K562 (cell line): ENCODE measurements around the gene TTC33. TPM values are rescaled to one million over a fixed set of nuclear protein-coding genes. Genes with fewer than 3 reads are reported as not detected.

Experiments used
- ATAC-seq: fragments of 200-7000 bp; cut with Tn5 transposase; 3 replicates; pipeline ENCODE4 v1.9.1; 2020; ENCODE audit warnings: moderate library complexity
- BruUV-seq: library from RNA; stranded (reverse); fragments of 400-500 nt; replicated peaks from 2 replicates; lab custom pipeline; 2021; lab: Mats Ljungman, UMichigan
- CTCF ChIA-PET: fragments of 300-600 bp; formaldehyde crosslinking; extraction: SDS; loops from one replicate; lab custom pipeline; 2021; ENCODE audit warnings: low intra/inter-chr PET ratio; lab: Yijun Ruan, JAX
- POLR2A ChIA-PET: fragments of 300-600, 350-650 bp; sonication (Branson Sonifier 250); formaldehyde crosslinking; extraction: SDS; loops from one replicate; lab custom pipeline; 2021; ENCODE audit warnings: antibody characterized with exemption, inconsistent platforms; lab: Yijun Ruan, JAX
- DNase-seq, 4 experiments: peaks; one replicate each; pipeline versions ENCODE4 v3.0.0 to v3.0.0-alpha.2; 2011 to 2018; ENCODE audit warnings: low spot score in 3 of 4, mixed read lengths in 3 of 4; ENCODE audit errors: extremely low read depth in 1 of 4
- FAIRE-seq: peaks from 2 replicates; lab custom pipeline; 2011; peaks lifted over from hg19 to GRCh38; lab: Jason Lieb, UNC
- H2AFZ ChIP-seq: 2 replicates; pipeline ENCODE4 v1.6.0; 2011; ENCODE audit warnings: low read depth, low read length, control low read depth, inconsistent platforms
- H3K27ac ChIP-seq: fragments of 200-600 bp; 3 replicates; pipeline ENCODE4 v1.8.0; 2011; ENCODE audit warnings: low read depth, mild to moderate bottlenecking, control low read depth, inconsistent platforms, low read length, moderate library complexity, mixed read lengths; ENCODE audit errors: extremely low read depth
- H3K27me3 ChIP-seq, 2 experiments: fragments of 300-600 bp in 1 of 2; 2 replicates in 1 of 2; 3 replicates in 1 of 2; pipeline versions ENCODE4 v1.6.0 to v1.8.0; 2011; ENCODE audit warnings: inconsistent platforms in 2 of 2, low read length in 2 of 2, mild to moderate bottlenecking in 1 of 2, mixed read lengths in 1 of 2, moderate library complexity in 1 of 2; ENCODE audit not compliant: control insufficient read depth in 2 of 2, insufficient read depth in 2 of 2
- H3K36me3 ChIP-seq: fragments of 300-600 bp; 3 replicates; pipeline ENCODE4 v1.8.0; 2011; ENCODE audit warnings: mild to moderate bottlenecking, low read length, inconsistent platforms; ENCODE audit not compliant: control insufficient read depth, insufficient read depth
- H3K4me1 ChIP-seq, 2 experiments: fragments of 200-600 bp in 1 of 2; replicated peaks in 1 of 2; 2 replicates in 1 of 2; 3 replicates in 1 of 2; pipeline versions ENCODE4 v1.5.1 to v1.8.0; 2011; ENCODE audit warnings: inconsistent platforms in 2 of 2, low read length in 2 of 2, mild to moderate bottlenecking in 1 of 2, mixed read lengths in 1 of 2, moderate library complexity in 1 of 2; ENCODE audit not compliant: control insufficient read depth in 2 of 2, insufficient read depth in 2 of 2
- H3K4me2 ChIP-seq: 2 replicates; pipeline ENCODE4 v1.6.1; 2011; ENCODE audit warnings: low read length, control low read depth, inconsistent platforms, mixed read lengths; ENCODE audit not compliant: insufficient read depth
- H3K4me3 ChIP-seq: fragments of 200-600 bp; sonication (generic), shearing (Covaris generic); 2 replicates; pipeline ENCODE4 v1.5.1; 2016; ENCODE audit warnings: control low read depth, inconsistent platforms
- H3K79me2 ChIP-seq: fragments of 200-600 bp; 3 replicates; pipeline ENCODE4 v1.8.0; 2011; ENCODE audit warnings: low read length, inconsistent platforms; ENCODE audit not compliant: control insufficient read depth, insufficient read depth
- H3K9ac ChIP-seq, 2 experiments: 2 replicates each; pipeline versions ENCODE4 v1.6.0 to v1.6.1; 2011; ENCODE audit warnings: low read depth in 2 of 2, low read length in 2 of 2, control low read depth in 1 of 2, inconsistent platforms in 1 of 2, mild to moderate bottlenecking in 1 of 2, mixed read lengths in 1 of 2; ENCODE audit not compliant: insufficient read depth in 1 of 2
- H3K9me1 ChIP-seq: one replicate; pipeline ENCODE4 v1.6.0; 2011; ENCODE audit warnings: inconsistent platforms, mild to moderate bottlenecking, low read length, moderate library complexity; ENCODE audit not compliant: control insufficient read depth, insufficient read depth
- H3K9me3 ChIP-seq: replicated peaks from 2 replicates; pipeline ENCODE4 v1.5.1; 2011; ENCODE audit warnings: low read depth, low read length, inconsistent platforms; ENCODE audit not compliant: control insufficient read depth, insufficient read depth
- H4K20me1 ChIP-seq: replicated peaks from 2 replicates; pipeline ENCODE4 v1.6.1; 2011; ENCODE audit warnings: low read length, inconsistent platforms, mixed read lengths; ENCODE audit not compliant: control insufficient read depth, insufficient read depth
- BCOR ChIP-seq: fragments of 450-650 bp; IDR thresholded peaks from 2 replicates; pipeline ENCODE4 v1.6.1; 2016
- CEBPB ChIP-seq: fragments of 450-650 bp; IDR thresholded peaks from 2 replicates; pipeline ENCODE4 v1.6.1; 2016; ENCODE audit warnings: missing genetic modification characterization, missing compliant biosample characterization
- DMBX1 ChIP-seq: fragments of 250-450 bp; sonication (Bioruptor Pico); IDR thresholded peaks from 2 replicates; pipeline ENCODE4 v1.8.0; 2022; ENCODE audit warnings: inconsistent platforms, mild to moderate bottlenecking, moderate library complexity, borderline replicate concordance
- ETV1 ChIP-seq: fragments of 450-650 bp; conservative IDR thresholded peaks from 2 replicates; pipeline ENCODE4 v1.6.1; 2016; ENCODE audit warnings: missing genetic modification characterization, control low read depth, low read depth, missing compliant biosample characterization
- GABPB1 ChIP-seq: sonication (generic); formaldehyde crosslinking; IDR thresholded peaks from 2 replicates; pipeline ENCODE4 v1.8.0; 2022; ENCODE audit warnings: mild to moderate bottlenecking, missing genetic modification reagents
- HSF4 ChIP-seq: fragments of 250-450 bp; sonication (Bioruptor Pico); IDR thresholded peaks from 2 replicates; pipeline ENCODE4 v2.1.2; 2022; ENCODE audit warnings: mild to moderate bottlenecking, moderate library complexity, borderline replicate concordance
- MBD2 ChIP-seq: sonication (generic); IDR thresholded peaks from 2 replicates; pipeline ENCODE4 v1.6.1; 2016; ENCODE audit warnings: low read depth, borderline replicate concordance
- SUPT5H ChIP-seq: fragments of 450-650 bp; IDR thresholded peaks from 2 replicates; pipeline ENCODE4 v1.6.1; 2016
- TARDBP ChIP-seq: fragments of 450-650 bp; IDR thresholded peaks from 2 replicates; pipeline ENCODE4 v1.6.1; 2016
- TCF15 ChIP-seq: fragments of 250-450 bp; sonication (Bioruptor Pico); IDR thresholded peaks from 2 replicates; pipeline ENCODE4 v1.8.0; 2022; ENCODE audit warnings: moderate library complexity, mild to moderate bottlenecking, inconsistent platforms
- ZBTB11 ChIP-seq, 3 experiments: fragments of 200-800 bp in 1 of 3; fragments of 250-450 bp in 1 of 3; fragments of 450-650 bp in 1 of 3; sonication (Bioruptor Pico) in 1 of 3; sonication (Bioruptor generic) in 1 of 3; formaldehyde crosslinking in 1 of 3; IDR thresholded peaks; 2 replicates each; pipeline versions ENCODE4 v1.6.1 to v1.8.0; 2016 to 2022; ENCODE audit warnings: mild to moderate bottlenecking in 2 of 3, missing genetic modification characterization in 2 of 3, missing compliant biosample characterization in 1 of 3, moderate library complexity in 1 of 3
- ZNF165 ChIP-seq: fragments of 250-450 bp; sonication (Bioruptor Pico); IDR thresholded peaks from 2 replicates; pipeline ENCODE4 v1.4.0; 2020; ENCODE audit warnings: borderline replicate concordance
- ZNF253 ChIP-seq: fragments of 250-450 bp; sonication (Bioruptor Pico); conservative IDR thresholded peaks from 2 replicates; pipeline ENCODE4 v1.6.1; 2021; ENCODE audit warnings: mild to moderate bottlenecking
- ZNF354B ChIP-seq: fragments of 250-450 bp; sonication (Bioruptor Pico); IDR thresholded peaks from 2 replicates; pipeline ENCODE4 v1.4.0; 2020
- WGBS: fragments of 100-300 bp; shearing (Covaris generic); methylation state at CpG from one replicate; pipeline ENCODE4 v1.1.6; 2016; ENCODE audit warnings: low coverage, mixed read lengths; ENCODE audit not compliant: insufficient coverage; ENCODE audit errors: missing lambda C conversion rate; 5-methylcytosine and 5-hydroxymethylcytosine counted together
- in situ Hi-C: fragments of 300-500 bp; cut with MboI; formaldehyde crosslinking; loops from 4 replicates; pipeline ENCODE4 v1.15.0; 2018; ENCODE audit warnings: inconsistent platforms, mixed read lengths
- intact Hi-C: fragments of 100-400 bp; cut with micrococcal nuclease; formaldehyde crosslinking; loops from 2 replicates; pipeline ENCODE4 v1.14.2; 2022
- polyA plus RNA-seq, 8 experiments: library from polyadenylated mRNA; depleted of rRNA in 4 of 8; stranded (reverse) in 5 of 8; unstranded in 3 of 8; fragments of >200 nt; fragmentation: Nextera tagmentation in 2 of 8; fragmentation: Illumina TruSeq in 1 of 8; extraction: Ambion mirVana in 2 of 8; extraction: Trizol in 1 of 8; gene quantifications; 2 replicates each; pipeline versions ENCODE4 v1.2.1 to v1.2.3, GENCODE V29; 2011 to 2014; ENCODE audit warnings: inconsistent platforms in 1 of 8, missing spikeins in 1 of 8
- total RNA-seq, 7 experiments: library from RNA; depleted of rRNA in 6 of 7; stranded (reverse); fragments of >200 nt in 6 of 7; fragmentation: Illumina TruSeq in 2 of 7; extraction: Trizol in 2 of 7; gene quantifications; 2 replicates each; pipeline versions ENCODE4 v1.2.1 to v1.2.3, GENCODE V29; 2011 to 2021; ENCODE audit warnings: low replicate concordance in 1 of 7

The TTC33 gene
- total and polyA plus RNA-seq, 9 of the 15 experiments (the other 6 are each of a cell fraction or from before 2014, with no cell fraction given) = 11.5 to 24.9 (median 21.1) TPM

GRCh38 chr5:40491644-40492043 lies 264.1 kb downstream of the TTC33 start:
- H3K4me3 ChIP-seq = no peak overlapping the region
- H4K20me1 ChIP-seq = no peaks in the 10 kb centered on the region
- intact Hi-C loops = no loop called here
- ChIA-PET POLR2A (no interaction called here), CTCF (no interaction called here)
- FAIRE-seq (no peak), DNase-seq (no peak), ATAC-seq (no peak)
- no peaks in the 10 kb centered on the region for H3K9me1 ChIP-seq
- H3K4me2 ChIP-seq = no peak overlapping the region
- BruUV-seq = no TSS peak
- no peak overlapping the region for H2AFZ ChIP-seq
- no peaks in the 10 kb centered on the region for H3K4me1 ChIP-seq
- 0% methylated on average over 1 of the region's 1 CpG for WGBS
- H3K27ac ChIP-seq = no peak overlapping the region
- TF ChIP-seq ZNF165 = no peak
- TF ChIP-seq TARDBP = no peak
- TF ChIP-seq BCOR = no peak
- no peak for TF ChIP-seq ETV1
- no peak for TF ChIP-seq SUPT5H
- no peak for TF ChIP-seq ZNF354B
- TF ChIP-seq CEBPB (tag) = no peak
- TF ChIP-seq DMBX1 (CRISPR knock-in tag) = no peak
- no peak overlapping the region for H3K9ac ChIP-seq
- no peaks in the 10 kb centered on the region for H3K27me3 ChIP-seq
- no peaks in the 10 kb centered on the region for H3K79me2 ChIP-seq
- no peaks in the 10 kb centered on the region for H3K9me3 ChIP-seq
- H3K36me3 ChIP-seq = no peaks in the 10 kb centered on the region
- in situ Hi-C loops = no loop called here

DNA sequence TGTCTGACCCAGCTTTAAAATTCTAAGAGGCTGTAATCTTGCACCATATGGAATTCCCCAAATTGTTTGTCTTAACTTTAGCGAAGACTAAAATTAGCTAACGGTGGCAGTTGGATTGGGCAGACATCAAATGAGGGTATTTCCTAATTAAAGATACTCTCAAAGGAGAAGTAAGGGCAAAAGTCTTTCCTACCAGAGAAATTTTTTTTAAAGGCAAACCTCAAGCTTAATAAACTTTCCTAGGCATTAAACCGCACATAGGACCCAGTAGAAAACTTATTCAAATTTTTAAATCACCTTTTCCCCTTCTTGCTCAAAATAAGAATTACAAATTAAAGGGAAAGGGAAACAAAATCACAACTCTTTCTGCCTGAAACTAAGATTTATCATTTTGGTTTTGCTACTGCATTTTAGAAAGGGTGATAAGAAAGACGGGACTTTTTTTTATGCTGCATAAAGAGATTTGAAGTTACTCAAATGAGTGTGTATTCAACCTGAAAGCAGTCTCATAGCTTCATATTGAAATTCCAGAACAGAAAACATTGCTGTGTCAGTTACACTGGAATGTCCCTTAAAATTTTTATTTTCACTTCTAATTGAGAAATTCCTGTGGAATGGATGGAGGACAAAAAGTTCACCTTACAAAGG lies 265.2 kb downstream of the TTC33 start:
- H3K9ac ChIP-seq = no peak overlapping the region
- H4K20me1 ChIP-seq = no peaks in the 10 kb centered on the region
- no peak overlapping the region for H3K27ac ChIP-seq
- no peaks in the 10 kb centered on the region for H3K27me3 ChIP-seq
- intact Hi-C loops = no loop called here
- no peak for ATAC-seq
- no peak for DNase-seq
- no peak overlapping the region for H3K4me3 ChIP-seq
- H3K79me2 ChIP-seq = no peaks in the 10 kb centered on the region
- 4% methylated on average over 4 of the region's 4 CpGs for WGBS
- no TSS peak for BruUV-seq
- H2AFZ ChIP-seq = no peak overlapping the region
- in situ Hi-C loops = no loop called here
- no peaks in the 10 kb centered on the region for H3K4me1 ChIP-seq
- H3K36me3 ChIP-seq = no peaks in the 10 kb centered on the region
- H3K4me2 ChIP-seq = no peak overlapping the region
- ChIA-PET POLR2A (interaction anchor here (0.7 kb wide), 1 partner anchor 59 kb away, joined by 3 read pairs; no protein-coding TSS in a partner anchor), CTCF (no interaction called here)
- no peaks in the 10 kb centered on the region for H3K9me1 ChIP-seq
- FAIRE-seq = no peak
- no peaks in the 10 kb centered on the region for H3K9me3 ChIP-seq
- TF ChIP-seq HSF4 (no peak), TCF15 (CRISPR knock-in tag) (no peak), GABPB1 (CRISPR knock-in tag) (no peak), ZNF253 (CRISPR knock-in tag) (no peak), MBD2 (no peak), ZBTB11 (CRISPR knock-in tag; IDR thresholded peaks at IDR 0.05) (no peak)
